HCT116 (cell line): ENCODE data around the gene FIBCD1.

Experiments
- EZH2 ChIP-seq: fragments of 200-600 bp; sonication (generic); IDR thresholded peaks from 2 replicates; pipeline ENCODE4 v1.6.1; 2017; ENCODE audit warnings: antibody characterized with exemption, mixed run types
- POLR2A ChIP-seq: IDR thresholded peaks from 2 replicates; pipeline ENCODE4 v1.7.0; 2011; ENCODE audit warnings: borderline replicate concordance; ENCODE audit not compliant: insufficient read depth, insufficient read length; ENCODE audit errors: extremely low read depth

GRCh38 chr9:130987054-130987453, 48.0 kb upstream of the FIBCD1 start:
- no peak for TF ChIP-seq POLR2A
- TF ChIP-seq EZH2: no peak
